ENCODE measurements around the gene INPPL1.

INPPL1 gene

GRCh38 chr11:72267956-72268617, 43.5 kb downstream of the INPPL1 start:
- H3K4me3 ChIP-seq (ENCODE audit: control insufficient read depth, low read depth, low read length), result no peak overlapping the region
- DNase-seq (ENCODE audit: low read depth), result no peak
- no peak for TF ChIP-seq CTCF (IDR thresholded peaks at IDR 0.05; ENCODE audit: control insufficient read depth, insufficient read depth, low read depth, low read length, missing control alignments)

GRCh38 chr11:72271980-72272379, 47.4 kb downstream of the INPPL1 start:
- TF ChIP-seq CTCF (IDR thresholded peaks at IDR 0.05; ENCODE audit: control insufficient read depth, insufficient read depth, low read depth, low read length, missing control alignments), result no peak
- no peak overlapping the region for H3K4me3 ChIP-seq (ENCODE audit: control insufficient read depth, low read depth, low read length)
- DNase-seq (ENCODE audit: low read depth), result no peak

- peak; percentile 21 for DNase-seq (ENCODE audit: low read depth)
- no peak overlapping the region for H3K4me3 ChIP-seq (ENCODE audit: control insufficient read depth, low read depth, low read length)
- no peak for TF ChIP-seq CTCF (IDR thresholded peaks at IDR 0.05; ENCODE audit: control insufficient read depth, insufficient read depth, low read depth, low read length, missing control alignments)
Observed at GRCh38 chr11:72274435-72274834, 49.9 kb downstream of the INPPL1 start.

DNA sequence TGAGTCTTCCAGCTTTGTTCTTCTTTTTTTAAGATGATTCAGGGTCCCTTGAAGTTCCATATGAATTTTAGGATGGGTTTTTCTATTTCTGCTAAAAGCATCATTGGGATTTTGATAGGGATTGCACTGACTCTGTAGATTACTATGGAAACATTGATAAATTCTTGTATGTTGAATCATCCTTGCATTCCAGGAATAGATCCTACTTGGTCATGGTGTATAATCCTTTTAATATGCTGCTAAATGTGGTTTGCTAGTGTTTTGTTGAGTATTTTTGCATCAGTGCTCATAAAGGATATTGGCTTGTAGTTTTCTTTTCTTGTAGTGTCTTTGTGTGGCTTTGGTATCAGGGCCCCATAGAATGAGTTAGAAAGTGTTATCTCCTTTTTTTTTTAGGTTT, 54.3 kb downstream of the INPPL1 start:
- no peak for TF ChIP-seq CTCF (IDR thresholded peaks at IDR 0.05; ENCODE audit: control insufficient read depth, insufficient read depth, low read depth, low read length, missing control alignments)
- no peak overlapping the region for H3K4me3 ChIP-seq (ENCODE audit: control insufficient read depth, low read depth, low read length)
- peak; percentile 23 for DNase-seq (ENCODE audit: low read depth)

DNA sequence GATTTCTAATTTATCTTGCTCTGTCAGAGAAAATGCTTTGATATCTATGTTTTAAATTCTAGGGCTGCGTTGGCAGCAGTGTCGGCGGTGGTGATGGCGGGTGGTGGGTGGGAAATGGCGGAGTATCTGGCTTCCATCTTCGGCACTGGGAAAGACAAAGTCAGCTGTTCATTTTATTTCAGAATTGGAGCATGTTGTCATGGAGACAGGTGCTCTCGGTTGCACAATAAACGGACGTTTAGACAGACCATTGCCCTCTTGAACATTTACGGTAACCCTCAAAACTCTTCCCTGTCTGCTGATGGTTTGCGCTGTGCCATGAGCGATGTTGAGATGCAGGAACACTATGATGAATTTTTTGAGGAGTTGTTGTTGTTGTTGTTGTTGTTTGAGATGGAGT, 55.5 kb downstream of the INPPL1 start:
- TF ChIP-seq CTCF (IDR thresholded peaks at IDR 0.05; ENCODE audit: control insufficient read depth, insufficient read depth, low read depth, low read length, missing control alignments), result no peak
- no peak overlapping the region for H3K4me3 ChIP-seq (ENCODE audit: control insufficient read depth, low read depth, low read length)
- DNase-seq (ENCODE audit: low read depth), result no peak

GRCh38 chr11:72280726-72281315, 56.3 kb downstream of the INPPL1 start:
- no peak for TF ChIP-seq CTCF (IDR thresholded peaks at IDR 0.05; ENCODE audit: control insufficient read depth, insufficient read depth, low read depth, low read length, missing control alignments)
- H3K4me3 ChIP-seq (ENCODE audit: control insufficient read depth, low read depth, low read length), result no peak overlapping the region
- DNase-seq (ENCODE audit: low read depth), result no peak
